ENCODE results near the gene TSPAN6.

GRCh38 chrX:100600758-100601157 lies 35.8 kb downstream of the TSPAN6 start:
- TF ChIP-seq, protein P1, sequence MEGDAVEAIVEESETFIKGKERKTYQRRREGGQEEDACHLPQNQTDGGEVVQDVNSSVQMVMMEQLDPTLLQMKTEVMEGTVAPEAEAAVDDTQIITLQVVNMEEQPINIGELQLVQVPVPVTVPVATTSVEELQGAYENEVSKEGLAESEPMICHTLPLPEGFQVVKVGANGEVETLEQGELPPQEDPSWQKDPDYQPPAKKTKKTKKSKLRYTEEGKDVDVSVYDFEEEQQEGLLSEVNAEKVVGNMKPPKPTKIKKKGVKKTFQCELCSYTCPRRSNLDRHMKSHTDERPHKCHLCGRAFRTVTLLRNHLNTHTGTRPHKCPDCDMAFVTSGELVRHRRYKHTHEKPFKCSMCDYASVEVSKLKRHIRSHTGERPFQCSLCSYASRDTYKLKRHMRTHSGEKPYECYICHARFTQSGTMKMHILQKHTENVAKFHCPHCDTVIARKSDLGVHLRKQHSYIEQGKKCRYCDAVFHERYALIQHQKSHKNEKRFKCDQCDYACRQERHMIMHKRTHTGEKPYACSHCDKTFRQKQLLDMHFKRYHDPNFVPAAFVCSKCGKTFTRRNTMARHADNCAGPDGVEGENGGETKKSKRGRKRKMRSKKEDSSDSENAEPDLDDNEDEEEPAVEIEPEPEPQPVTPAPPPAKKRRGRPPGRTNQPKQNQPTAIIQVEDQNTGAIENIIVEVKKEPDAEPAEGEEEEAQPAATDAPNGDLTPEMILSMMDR (IDR thresholded peaks at IDR 0.05; ENCODE audit: poor library complexity, severe bottlenecking), result no peak
- TF ChIP-seq EP300 (conservative IDR thresholded peaks at IDR 0.05; ENCODE audit: poor library complexity, severe bottlenecking), result no peak
- TF ChIP-seq POLR2AphosphoS5 (IDR thresholded peaks at IDR 0.05), result no peak
- TF ChIP-seq SMC3 (conservative IDR thresholded peaks at IDR 0.05; ENCODE audit: poor library complexity), result no peak
- TF ChIP-seq EZH2 (IDR thresholded peaks at IDR 0.05; ENCODE audit: borderline replicate concordance, insufficient read depth, low read length, poor library complexity, severe bottlenecking), result no peak
- TF ChIP-seq REST (IDR thresholded peaks at IDR 0.05; ENCODE audit: borderline replicate concordance), result no peak
- no peak for TF ChIP-seq RAD21 (conservative IDR thresholded peaks at IDR 0.05)

Data from neural cell (in vitro differentiated cells).